ENCODE results near the gene DHRS3.

DHRS3 gene

GRCh38 chr1:12529640-12530174, 88.3 kb downstream of the DHRS3 start:
- Histone ChIP-seq H3K4me3 (ENCODE audit: low read length in 2 of 2) (no peak overlapping the region), H3K36me3 (replicated peaks in 1 of 2; ENCODE audit: control insufficient read depth in 2 of 2, insufficient read depth in 2 of 2, low read length in 2 of 2) (no peaks in the 10 kb centered on the region), H2BK120ac (ENCODE audit: low read depth, low read length) (no peak overlapping the region), H3K4ac (ENCODE audit: low read length) (no peak overlapping the region), H3K79me1 (ENCODE audit: low read depth, low read length) (no peaks in the 10 kb centered on the region), H3K27me3 (ENCODE audit: control insufficient read depth in 3 of 3, insufficient read depth in 3 of 3, low read depth in 1 of 3, low read length in 3 of 3) (no peaks in the 10 kb centered on the region), H3K9ac (ENCODE audit: low read depth, low read length, poor library complexity) (no peak overlapping the region), H2BK5ac (ENCODE audit: low read length) (no peak overlapping the region), H3K9me3 (replicated peaks in 1 of 2; ENCODE audit: control insufficient read depth in 2 of 2, insufficient read depth in 1 of 2, low read depth in 1 of 2, low read length in 2 of 2) (no peaks in the 10 kb centered on the region), H3K4me1 (ENCODE audit: control insufficient read depth in 2 of 2, insufficient read depth in 1 of 2, low read depth in 1 of 2, low read length in 2 of 2) (peaks cover 2 to 3% of the 10 kb centered on the region in 2 donors), H3K18ac (ENCODE audit: low read length) (no peak overlapping the region), H2AFZ (ENCODE audit: low read length) (no peak overlapping the region), H2AK5ac (ENCODE audit: low read depth, low read length) (no peak overlapping the region), H3K14ac (ENCODE audit: low read length) (no peak overlapping the region), H3K4me2 (ENCODE audit: insufficient read depth, low read length, poor library complexity, severe bottlenecking) (no peak overlapping the region), H2BK15ac (ENCODE audit: low read length) (no peak overlapping the region), H3K27ac (replicated peaks; ENCODE audit: low read length) (no peak overlapping the region), H3K23ac (ENCODE audit: low read depth, low read length, poor library complexity) (no peak overlapping the region), H2BK12ac (ENCODE audit: low read length) (no peak overlapping the region), H4K91ac (ENCODE audit: low read depth, low read length, poor library complexity) (no peak overlapping the region), H4K8ac (ENCODE audit: low read depth, low read length) (no peak overlapping the region)
- WGBS, 2 donors (ENCODE audit: extremely low coverage in 2 of 2, insufficient read length in 2 of 2, insufficient replicate concordance in 1 of 2), result no CpG with 5 or more reads among the region's 3 CpGs
- no peak for DNase-seq (ENCODE audit: low spot score)

GRCh38 chr1:12528021-12528852, 89.8 kb downstream of the DHRS3 start:
- no CpG with 5 or more reads among the region's 24 CpGs for WGBS, 2 donors (ENCODE audit: extremely low coverage in 2 of 2, insufficient read length in 2 of 2, insufficient replicate concordance in 1 of 2)
- no peaks in the 10 kb centered on the region for H3K27me3 ChIP-seq (ENCODE audit: control insufficient read depth in 3 of 3, insufficient read depth in 3 of 3, low read depth in 1 of 3, low read length in 3 of 3)
- H3K4ac ChIP-seq (ENCODE audit: low read length), result no peak overlapping the region
- H2BK5ac ChIP-seq (ENCODE audit: low read length), result no peak overlapping the region
- peak overlapping the region; percentile 75 for H3K23ac ChIP-seq (ENCODE audit: low read depth, low read length, poor library complexity)
- H3K27ac ChIP-seq (replicated peaks; ENCODE audit: low read length), result no peak overlapping the region
- H2BK15ac ChIP-seq (ENCODE audit: low read length), result no peak overlapping the region
- H3K18ac ChIP-seq (ENCODE audit: low read length), result no peak overlapping the region
- H2AK5ac ChIP-seq (ENCODE audit: low read depth, low read length), result peak overlapping the region; percentile 56
- no peak overlapping the region for H4K8ac ChIP-seq (ENCODE audit: low read depth, low read length)
- H3K4me2 ChIP-seq (ENCODE audit: insufficient read depth, low read length, poor library complexity, severe bottlenecking), result no peak overlapping the region
- peaks cover 2 to 3% of the 10 kb centered on the region in 2 donors for H3K4me1 ChIP-seq (ENCODE audit: control insufficient read depth in 2 of 2, insufficient read depth in 1 of 2, low read depth in 1 of 2, low read length in 2 of 2)
- H3K79me1 ChIP-seq (ENCODE audit: low read depth, low read length), result no peaks in the 10 kb centered on the region
- DNase-seq (ENCODE audit: low spot score), result no peak
- H3K14ac ChIP-seq (ENCODE audit: low read length), result no peak overlapping the region
- no peak overlapping the region for H3K4me3 ChIP-seq (ENCODE audit: low read length in 2 of 2)
- no peak overlapping the region for H4K91ac ChIP-seq (ENCODE audit: low read depth, low read length, poor library complexity)
- no peak overlapping the region for H2AFZ ChIP-seq (ENCODE audit: low read length)
- H3K36me3 ChIP-seq (replicated peaks in 1 of 2; ENCODE audit: control insufficient read depth in 2 of 2, insufficient read depth in 2 of 2, low read length in 2 of 2), result no peaks in the 10 kb centered on the region
- H3K9ac ChIP-seq (ENCODE audit: low read depth, low read length, poor library complexity), result no peak overlapping the region
- H2BK12ac ChIP-seq (ENCODE audit: low read length), result no peak overlapping the region
- H2BK120ac ChIP-seq (ENCODE audit: low read depth, low read length), result no peak overlapping the region
- H3K9me3 ChIP-seq (replicated peaks in 1 of 2; ENCODE audit: control insufficient read depth in 2 of 2, insufficient read depth in 1 of 2, low read depth in 1 of 2, low read length in 2 of 2), result no peaks in the 10 kb centered on the region

GRCh38 chr1:12527564-12527963, 90.4 kb downstream of the DHRS3 start:
- Histone ChIP-seq H2BK15ac (ENCODE audit: low read length) (peak overlapping the region; percentile 91), H3K27ac (replicated peaks; ENCODE audit: low read length) (no peak overlapping the region)
- no CpG with 5 or more reads among the region's 16 CpGs for WGBS, 2 donors (ENCODE audit: extremely low coverage in 2 of 2, insufficient read length in 2 of 2, insufficient replicate concordance in 1 of 2)

More at GRCh38 chr1:12527564-12527963, 90.4 kb downstream of the DHRS3 start:
- no peak overlapping the region for H2BK120ac ChIP-seq (ENCODE audit: low read depth, low read length)
- H3K27me3 ChIP-seq (ENCODE audit: control insufficient read depth in 3 of 3, insufficient read depth in 3 of 3, low read depth in 1 of 3, low read length in 3 of 3), result no peaks in the 10 kb centered on the region
- peak overlapping the region; percentile 48 for H2AK5ac ChIP-seq (ENCODE audit: low read depth, low read length)
- H3K18ac ChIP-seq (ENCODE audit: low read length), result peak overlapping the region; percentile 84
- no peak overlapping the region for H4K91ac ChIP-seq (ENCODE audit: low read depth, low read length, poor library complexity)
- H3K4me3 ChIP-seq (ENCODE audit: low read length in 2 of 2), result peak overlapping the region in 1 of 2 donors; percentile 0
- H3K9me3 ChIP-seq (replicated peaks in 1 of 2; ENCODE audit: control insufficient read depth in 2 of 2, insufficient read depth in 1 of 2, low read depth in 1 of 2, low read length in 2 of 2), result no peaks in the 10 kb centered on the region
- H2BK5ac ChIP-seq (ENCODE audit: low read length), result no peak overlapping the region
- no peak overlapping the region for H3K4me2 ChIP-seq (ENCODE audit: insufficient read depth, low read length, poor library complexity, severe bottlenecking)
- no peak for DNase-seq (ENCODE audit: low spot score)
- no peak overlapping the region for H2BK12ac ChIP-seq (ENCODE audit: low read length)
- H3K4me1 ChIP-seq (ENCODE audit: control insufficient read depth in 2 of 2, insufficient read depth in 1 of 2, low read depth in 1 of 2, low read length in 2 of 2), result peaks cover 2 to 3% of the 10 kb centered on the region in 2 donors
- H3K4ac ChIP-seq (ENCODE audit: low read length), result no peak overlapping the region
- H2AFZ ChIP-seq (ENCODE audit: low read length), result no peak overlapping the region
- H4K8ac ChIP-seq (ENCODE audit: low read depth, low read length), result no peak overlapping the region
- peak overlapping the region; percentile 75 for H3K23ac ChIP-seq (ENCODE audit: low read depth, low read length, poor library complexity)
- no peak overlapping the region for H3K14ac ChIP-seq (ENCODE audit: low read length)
- H3K9ac ChIP-seq (ENCODE audit: low read depth, low read length, poor library complexity), result no peak overlapping the region
- no peaks in the 10 kb centered on the region for H3K36me3 ChIP-seq (replicated peaks in 1 of 2; ENCODE audit: control insufficient read depth in 2 of 2, insufficient read depth in 2 of 2, low read length in 2 of 2)
- H3K79me1 ChIP-seq (ENCODE audit: low read depth, low read length), result no peaks in the 10 kb centered on the region

Data from neuronal stem cell (in vitro differentiated cells).